ENCODE results near the gene ATXN2.

Gene ATXN2

DNA sequence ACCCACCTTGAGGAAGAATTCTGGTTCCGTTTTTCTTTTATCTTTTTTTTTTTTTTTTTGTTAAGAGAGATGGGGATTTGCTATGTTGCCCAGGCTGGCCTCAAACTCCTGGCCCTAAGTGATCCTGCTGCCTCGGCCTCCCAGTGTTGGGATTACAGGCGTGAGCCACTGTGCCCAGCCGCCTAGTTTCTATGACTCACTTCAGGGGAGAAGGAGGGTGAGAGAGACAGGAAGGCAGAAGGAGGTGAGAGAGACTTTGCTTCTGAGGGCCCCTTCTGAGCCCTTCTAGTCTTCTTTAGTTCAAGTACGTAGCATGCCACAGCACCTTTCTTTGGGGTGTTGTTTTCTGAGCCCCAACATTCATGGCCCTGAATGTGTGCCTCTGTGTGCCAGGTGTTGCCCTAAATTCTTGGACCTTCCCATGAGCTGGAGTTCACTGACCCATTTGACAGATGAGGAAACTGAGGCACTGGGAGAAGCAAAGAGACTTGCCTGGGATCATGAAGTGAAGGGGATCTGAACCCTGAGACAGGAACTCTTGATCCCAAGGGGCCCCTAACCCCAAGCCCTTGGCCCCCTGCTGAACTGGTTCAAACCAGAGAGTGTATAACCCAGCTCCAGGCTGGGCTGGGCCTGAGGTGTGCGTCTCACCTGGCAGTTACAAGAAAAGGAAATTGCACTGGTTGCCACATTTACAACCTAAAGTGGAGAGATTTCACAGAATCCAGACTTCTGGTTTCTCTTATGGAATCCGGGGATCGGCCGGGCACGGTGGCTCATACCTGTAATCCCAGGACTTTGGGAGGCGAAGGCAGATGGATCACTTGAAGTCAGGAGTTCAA lies 172.6 kb downstream of the ATXN2 start:
- FAIRE-seq (no peak), DNase-seq (ENCODE audit: extremely low spot score, insufficient read length, low read depth) (no peak)

DNA sequence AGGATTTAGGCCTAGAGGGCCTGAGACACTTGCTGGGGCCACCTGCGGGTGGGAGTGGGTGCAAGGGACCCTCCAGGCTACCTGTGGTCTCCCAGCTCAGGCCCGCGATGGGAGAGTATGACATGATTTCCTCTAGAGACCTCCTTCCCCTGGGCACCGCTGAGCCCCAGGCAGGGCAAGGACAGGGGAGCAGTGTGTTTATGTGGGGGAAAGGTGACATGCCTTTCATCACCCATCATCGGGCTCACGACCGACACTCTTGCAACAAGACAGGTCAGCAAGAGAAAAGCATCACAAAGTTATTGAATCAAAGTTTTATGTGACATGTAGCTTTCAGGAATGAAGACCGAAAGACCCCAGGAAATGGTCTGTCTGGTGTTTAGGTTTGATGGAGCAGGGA lies 173.5 kb downstream of the ATXN2 start:
- FAIRE-seq = no peak
- DNase-seq (ENCODE audit: extremely low spot score, insufficient read length, low read depth) = no peak

DNA sequence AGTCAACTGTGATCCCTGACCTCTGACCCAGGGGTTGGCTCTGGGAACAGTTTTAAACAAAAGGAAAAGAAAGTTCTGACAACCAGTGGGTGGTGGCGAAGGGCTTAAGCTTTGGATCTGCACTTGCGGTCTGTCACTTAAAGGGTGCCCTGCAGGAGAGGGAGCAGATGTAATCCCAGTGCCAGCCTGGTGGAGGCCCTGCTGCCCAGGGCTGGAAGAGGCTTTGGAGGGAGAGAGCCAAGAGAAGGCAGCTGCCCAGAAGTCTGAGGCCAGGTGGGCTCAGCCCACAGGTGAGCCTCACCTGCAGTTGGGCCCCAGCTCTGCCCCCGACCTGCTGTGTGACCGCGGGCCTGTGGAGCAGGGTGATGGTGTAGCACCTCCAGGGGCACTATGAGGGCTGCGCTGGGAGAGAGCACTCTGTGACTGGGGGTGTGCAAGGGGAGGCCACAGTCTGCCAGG lies 174.3 kb downstream of the ATXN2 start:
- DNase-seq (ENCODE audit: extremely low spot score, insufficient read length, low read depth) = no peak
- no peak for FAIRE-seq

DNA sequence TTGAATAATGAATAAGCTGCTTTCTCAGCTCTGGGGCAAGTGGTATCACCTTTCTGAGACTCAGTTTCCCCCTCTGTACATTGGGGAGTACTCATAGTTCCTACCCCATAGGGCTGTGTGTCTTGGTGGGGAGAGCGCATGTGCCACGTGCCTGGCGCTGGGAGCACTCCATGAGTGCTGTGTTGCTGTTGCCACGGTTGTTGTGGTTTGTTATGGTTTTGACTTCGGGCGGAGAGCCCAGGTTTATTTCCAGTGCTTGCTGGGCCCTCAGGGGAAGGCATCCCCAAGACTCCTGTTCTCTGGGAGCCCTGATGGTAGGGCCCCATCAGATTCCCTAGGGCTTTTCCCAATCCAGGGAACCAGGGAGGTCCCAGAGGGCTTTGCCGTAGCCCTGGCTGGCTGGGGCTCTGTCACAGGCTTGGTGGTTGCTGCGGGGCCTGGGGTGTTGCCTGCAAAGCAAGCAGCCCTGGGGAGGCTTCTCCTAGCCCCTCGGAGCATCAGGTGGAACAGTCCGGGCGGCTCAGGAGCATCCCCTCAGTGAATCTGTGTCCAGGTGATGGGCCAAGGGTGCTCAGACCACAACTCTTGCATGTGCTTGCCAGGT lies 174.8 kb downstream of the ATXN2 start:
- FAIRE-seq (no peak), DNase-seq (ENCODE audit: extremely low spot score, insufficient read length, low read depth) (no peak)

DNA sequence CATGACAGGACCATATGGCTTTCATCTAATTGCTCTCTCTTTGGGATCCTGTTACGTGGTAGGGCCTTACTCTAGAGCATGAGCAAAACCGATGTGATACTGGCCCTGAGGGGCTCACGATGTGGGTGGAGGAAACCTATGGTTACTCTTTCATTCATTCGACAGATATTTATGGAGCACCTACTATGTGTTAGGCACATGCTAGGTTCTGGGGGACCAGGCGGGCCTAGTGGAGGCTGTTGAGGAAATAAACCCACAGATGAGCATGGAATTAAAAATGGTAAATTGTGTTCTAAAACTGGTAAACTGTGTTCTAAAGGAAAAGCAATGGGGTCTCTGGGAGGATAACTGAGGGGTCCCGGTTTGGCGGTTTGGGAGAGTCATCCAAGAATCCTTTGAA lies 178.6 kb downstream of the ATXN2 start:
- FAIRE-seq = no peak
- no peak for DNase-seq (ENCODE audit: extremely low spot score, insufficient read length, low read depth)

DNA sequence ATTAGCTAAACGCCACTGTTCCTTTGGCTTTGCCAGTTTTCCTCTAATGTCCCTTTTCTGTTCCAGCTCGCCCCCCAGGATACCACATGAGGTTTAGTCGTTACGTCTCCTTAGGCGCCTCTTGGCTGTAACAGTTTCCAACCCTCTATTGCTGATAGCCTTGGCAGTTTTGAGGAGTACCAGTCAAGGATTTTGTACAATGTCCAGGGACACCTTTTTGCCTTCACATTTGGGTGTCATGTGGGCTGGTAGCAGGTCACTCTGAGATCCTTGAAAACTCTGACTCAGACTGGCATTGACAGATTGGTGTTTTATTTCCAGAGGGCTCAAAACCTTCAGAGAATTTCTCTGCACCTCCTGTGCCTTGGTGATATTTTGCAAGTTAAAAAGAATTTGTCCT lies 179.3 kb downstream of the ATXN2 start:
- no peak for DNase-seq (ENCODE audit: extremely low spot score, insufficient read length, low read depth)
- no peak for FAIRE-seq

DNA sequence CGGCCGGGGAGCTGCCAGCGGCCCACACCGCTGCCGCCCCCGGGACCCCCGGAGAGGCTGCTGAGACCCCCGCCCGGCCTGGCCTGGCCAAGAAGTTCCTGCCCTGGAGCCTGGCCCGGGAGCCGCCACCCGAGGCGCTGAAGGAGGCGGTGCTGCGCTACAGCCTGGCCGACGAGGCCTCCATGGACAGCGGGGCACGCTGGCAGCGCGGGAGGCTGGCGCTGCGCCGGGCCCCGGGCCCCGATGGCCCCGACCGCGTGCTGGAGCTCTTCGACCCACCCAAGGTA lies 180.6 kb downstream of the ATXN2 start:
- FAIRE-seq = no peak

DNA sequence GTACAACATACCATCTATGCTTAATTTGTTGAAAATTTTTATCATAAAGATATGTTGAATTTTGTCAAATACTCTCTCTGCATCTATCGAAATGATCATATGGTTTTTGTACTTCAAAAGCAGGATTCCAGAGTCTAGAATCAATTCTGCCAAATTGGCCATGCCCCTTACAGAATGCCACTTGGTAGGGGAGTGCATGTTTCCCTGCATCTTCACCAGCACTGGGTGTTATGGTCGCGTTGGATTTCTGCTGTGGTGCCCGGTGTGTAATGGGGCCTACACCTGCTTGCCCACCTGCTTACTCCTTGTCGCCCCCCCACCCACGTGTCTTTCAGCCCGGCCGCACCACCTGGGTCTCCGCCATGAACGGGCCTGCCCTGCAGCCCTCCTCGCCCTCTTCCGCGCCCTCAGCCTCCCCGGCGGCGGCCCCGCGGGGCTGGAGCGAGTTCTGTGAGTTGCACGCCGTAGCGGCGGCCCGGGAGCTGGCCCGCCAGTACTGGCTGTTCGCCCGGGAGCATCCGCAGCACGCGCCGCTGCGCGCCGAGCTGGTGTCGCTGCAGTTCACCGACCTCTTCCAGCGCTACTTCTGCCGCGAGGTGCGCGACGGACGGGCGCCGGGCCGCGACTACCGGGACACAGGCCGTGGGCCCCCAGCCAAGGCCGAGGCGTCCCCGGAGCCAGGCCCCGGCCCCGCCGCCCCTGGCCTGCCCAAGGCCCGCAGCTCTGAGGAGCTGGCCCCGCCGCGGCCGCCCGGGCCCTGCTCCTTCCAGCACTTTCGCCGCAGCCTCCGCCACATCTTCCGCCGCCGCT lies 181.1 kb downstream of the ATXN2 start:
- no peak for DNase-seq (ENCODE audit: extremely low spot score, insufficient read length, low read depth)
- no peak for FAIRE-seq

More for the DNA sequence above, 180.6 kb downstream of the ATXN2 start:
- no peak for DNase-seq (ENCODE audit: extremely low spot score, insufficient read length, low read depth)

DNA sequence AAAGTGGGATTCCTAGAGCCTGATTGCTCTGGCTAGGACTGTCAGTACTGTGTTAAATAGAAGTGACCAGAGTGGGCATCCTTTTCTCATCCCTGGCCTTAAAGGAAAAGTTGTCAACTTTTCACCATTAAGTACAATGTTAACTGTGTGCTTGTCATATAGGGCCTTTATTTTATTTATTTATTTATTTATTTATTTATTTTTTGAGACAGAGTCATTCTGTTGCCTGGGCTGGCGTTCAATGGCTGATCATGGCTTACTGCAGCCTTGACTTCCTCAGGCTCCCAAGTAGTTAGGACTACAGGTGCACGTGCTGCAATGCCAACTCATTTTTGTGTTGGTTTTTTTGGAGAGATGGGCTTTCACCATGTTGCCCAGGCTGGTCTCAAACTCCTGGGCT lies 181.8 kb downstream of the ATXN2 start:
- no peak for FAIRE-seq
- no peak for DNase-seq (ENCODE audit: extremely low spot score, insufficient read length, low read depth)

DNA sequence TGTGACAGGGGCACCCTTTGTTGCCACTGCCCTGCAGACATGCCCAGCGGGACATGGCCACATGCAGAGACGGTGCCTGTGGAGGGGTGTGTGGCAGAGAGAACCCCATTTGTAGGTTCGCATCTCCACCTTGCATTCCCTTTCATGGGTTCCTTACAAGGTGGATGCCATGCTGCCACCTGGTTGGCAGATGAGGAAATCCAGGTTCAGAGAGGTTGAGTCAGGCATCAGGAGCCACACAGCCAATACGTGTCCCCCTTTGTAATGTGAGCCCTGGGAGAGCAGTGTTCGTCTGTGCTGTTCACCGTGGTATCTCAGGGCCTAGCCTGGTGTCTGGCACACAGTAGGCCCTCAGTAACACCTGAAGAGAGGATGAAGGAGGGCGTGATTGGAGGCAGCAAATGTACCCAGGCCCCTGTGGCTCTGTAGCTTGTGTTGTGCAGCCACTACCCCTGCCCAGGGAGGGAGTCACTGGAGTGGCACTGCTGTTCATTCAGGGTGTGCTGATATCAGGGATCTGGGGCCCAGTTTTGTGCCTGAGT lies 184.3 kb downstream of the ATXN2 start:
- DNase-seq (ENCODE audit: extremely low spot score, insufficient read length, low read depth) (no peak), FAIRE-seq (no peak)

DNA sequence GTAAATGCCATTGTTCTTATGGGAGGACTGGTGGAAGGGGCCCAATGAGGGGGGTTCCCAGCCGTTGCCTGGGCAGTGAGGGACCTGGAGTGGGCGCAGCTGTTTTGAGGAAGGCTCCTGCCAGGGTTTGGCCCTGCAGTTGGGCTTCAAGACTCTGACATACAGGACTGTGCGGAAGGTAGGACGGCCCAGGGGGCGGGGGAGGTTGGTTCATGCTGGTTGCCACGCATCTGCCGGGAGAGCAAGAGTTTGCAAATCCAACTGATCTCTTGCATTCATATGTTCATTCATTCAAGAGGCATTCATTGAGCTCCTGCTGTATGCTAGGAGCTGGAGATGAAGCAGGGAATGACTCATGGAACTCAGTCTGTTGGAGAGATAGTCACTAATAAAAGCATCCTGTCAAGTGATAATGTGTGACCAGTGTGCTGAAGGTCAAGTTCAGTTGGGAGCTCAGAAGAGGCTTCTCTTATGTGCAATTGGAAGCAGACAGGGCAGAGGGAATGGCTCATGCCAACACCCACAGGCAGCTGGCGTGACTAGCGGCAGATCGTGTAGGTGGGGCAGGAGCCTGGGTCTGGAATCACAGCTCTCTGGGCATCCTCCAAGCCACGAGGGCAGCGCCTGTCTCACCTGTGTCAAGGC lies 185.6 kb downstream of the ATXN2 start:
- DNase-seq (ENCODE audit: extremely low spot score, insufficient read length, low read depth) (no peak), FAIRE-seq (no peak)

DNA sequence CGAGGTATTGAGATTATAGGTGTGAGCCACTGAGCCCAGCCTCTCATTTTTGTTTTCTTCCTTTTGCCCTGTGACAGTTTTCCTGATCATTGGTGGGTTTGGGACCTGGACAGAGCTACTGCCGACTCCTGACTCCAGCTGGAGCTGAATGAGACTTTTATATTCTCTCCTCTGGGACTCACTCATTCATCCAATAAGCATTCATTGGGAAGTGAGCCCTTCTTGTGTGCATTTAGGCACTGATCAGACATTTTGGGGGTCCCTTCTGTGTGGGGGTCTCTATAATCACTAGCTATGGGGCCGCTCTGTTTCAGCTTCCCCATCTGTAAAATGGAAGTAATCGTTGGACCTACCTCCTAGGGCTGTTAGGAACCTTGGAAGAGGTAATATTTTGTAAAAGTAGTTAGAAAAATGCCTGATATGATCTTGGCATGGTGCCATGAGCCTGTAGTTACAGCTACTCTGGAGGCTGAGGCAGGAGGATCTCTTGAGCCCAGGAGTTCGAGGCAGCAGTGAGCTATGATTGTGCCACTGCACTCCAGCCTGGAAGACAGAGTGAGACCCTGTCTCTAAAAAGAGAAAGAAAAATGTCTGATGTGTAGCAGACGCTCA lies 186.2 kb downstream of the ATXN2 start:
- FAIRE-seq (no peak), DNase-seq (ENCODE audit: extremely low spot score, insufficient read length, low read depth) (no peak)

DNA sequence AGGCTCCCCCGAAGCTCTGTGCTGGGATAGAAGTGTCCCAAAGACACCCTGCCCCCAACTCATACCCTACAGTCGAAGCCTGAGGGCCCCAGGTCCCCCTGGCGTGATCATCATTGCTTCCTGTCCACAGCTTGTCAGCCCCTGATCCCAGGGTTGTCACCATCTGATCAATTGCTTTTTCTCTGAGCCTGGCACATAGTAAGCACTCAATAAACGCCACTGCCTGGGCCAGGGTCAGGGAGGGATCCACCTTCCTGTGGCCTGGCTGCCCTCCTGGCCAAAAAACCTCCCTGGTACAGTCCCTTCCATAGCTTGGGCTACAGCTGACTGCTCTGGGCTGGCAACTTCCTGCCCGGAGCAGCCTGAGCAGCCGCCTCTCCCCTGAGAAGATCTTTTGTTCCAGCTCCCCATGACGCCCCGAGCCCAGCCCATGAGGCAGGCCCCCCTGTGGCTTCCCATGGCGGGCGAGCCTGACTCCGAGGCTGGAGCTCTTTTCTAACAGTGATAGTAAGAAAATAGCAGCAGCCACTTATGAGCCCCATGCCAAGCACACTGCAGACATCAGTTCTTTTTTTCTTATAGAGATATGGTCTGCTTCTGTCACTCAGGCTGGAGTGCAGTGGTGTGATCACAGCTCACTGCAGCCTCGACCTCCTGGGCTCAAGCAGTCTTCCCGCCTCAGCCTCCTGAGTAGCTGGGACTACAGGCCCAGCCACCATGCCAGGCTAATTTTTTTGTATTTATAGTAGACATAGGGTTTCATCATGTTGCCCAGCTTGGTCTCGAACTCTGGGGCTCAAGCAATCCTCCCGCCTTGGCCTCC lies 186.9 kb downstream of the ATXN2 start:
- DNase-seq (ENCODE audit: extremely low spot score, insufficient read length, low read depth) (no peak), FAIRE-seq (no peak)

DNA sequence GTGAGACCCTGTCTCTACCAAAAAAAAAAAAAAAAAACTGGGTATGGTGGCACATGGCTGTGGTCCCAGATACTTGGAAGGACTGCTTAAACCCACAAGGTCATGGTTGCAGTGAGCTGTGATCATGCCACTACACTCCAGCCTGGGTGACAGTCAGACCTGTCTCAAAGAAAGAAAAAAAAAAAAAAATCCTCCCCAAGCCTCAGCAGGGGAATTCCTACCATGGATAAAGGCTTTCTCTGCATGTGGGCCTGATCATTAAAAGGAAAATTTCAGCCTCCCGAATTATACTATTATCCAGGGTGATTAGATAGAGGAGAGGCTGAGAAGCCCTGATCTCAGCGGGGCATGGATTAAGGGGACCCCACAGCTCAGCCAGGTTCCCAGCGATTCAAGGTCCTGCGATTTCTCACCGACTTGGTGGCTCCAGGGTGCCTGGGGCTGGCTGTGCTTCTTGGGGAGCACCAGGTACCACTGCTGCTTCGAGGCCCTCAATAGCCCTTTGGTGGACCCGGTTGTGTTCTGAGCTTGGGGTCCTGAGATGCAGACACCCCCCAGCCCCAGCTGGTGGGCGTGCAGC lies 187.8 kb downstream of the ATXN2 start:
- DNase-seq (ENCODE audit: extremely low spot score, insufficient read length, low read depth) (no peak), FAIRE-seq (no peak)

DNA sequence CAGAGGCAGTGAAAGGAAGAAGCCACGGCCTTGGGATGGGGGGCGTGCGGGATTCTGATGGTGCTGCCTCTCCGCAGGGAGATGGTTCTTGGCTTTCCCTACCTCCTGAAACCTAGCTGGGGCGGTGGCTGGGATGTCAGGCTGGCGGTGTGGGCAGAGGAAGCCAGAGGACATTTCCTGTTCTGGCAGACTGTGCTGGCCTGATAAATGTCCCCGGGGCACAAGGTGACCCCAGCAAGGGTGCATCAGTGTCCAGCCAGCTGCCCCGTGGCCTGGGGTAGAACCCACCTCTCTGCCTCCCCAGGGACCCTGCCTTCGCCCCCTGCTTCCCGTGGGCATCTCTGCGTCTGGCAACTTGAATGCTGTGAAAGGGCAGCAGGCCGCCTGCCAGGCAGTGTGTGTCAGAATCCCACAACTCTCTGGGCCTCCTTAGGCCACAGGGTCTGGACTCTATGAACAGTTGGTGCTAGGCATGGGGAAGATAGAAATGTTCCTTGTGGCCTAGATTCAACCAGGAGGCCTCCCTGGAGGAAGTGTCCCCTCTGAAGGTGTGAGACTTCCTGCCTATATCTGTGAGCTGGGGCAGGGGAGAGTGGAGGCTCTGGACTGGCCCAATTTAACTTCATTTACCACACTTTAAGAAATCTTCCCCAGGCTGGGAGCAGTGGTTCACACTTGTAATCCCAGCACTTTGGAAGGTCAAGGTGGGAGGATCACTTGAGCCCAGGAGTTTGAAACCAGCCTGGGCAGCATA lies 188.5 kb downstream of the ATXN2 start:
- DNase-seq (ENCODE audit: extremely low spot score, insufficient read length, low read depth) = no peak
- FAIRE-seq = no peak

DNA sequence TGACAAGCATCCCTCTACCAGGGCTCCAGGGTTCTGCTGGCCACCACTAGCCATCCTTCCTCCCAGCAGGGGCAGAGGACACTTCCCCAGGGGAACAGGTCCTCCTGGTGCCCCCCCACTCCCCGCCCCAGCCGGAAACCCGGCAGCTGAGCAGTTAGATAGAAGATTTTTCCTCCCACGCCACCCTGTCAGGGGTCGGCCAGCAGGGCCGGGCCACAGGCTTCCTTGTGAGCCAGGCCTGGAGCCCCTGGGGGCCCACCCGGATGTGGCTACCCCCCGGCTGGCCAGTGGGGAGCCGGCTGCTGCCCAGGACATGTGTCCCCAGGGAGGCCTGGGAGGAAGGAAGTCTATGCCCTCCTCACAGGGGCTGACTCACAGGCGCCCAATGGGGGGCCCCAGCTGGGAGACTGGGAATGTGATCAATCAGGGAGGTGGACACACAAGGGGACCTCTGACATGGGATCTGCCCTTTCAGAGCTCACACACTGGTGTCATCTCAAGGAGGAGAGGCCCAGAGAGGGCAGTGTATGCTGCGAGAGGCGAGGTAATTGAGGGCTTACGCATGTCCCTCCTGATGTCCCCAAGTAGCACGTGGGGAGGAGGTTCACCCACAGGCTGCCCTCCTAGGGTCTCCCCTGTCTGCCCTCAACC lies 189.2 kb downstream of the ATXN2 start:
- DNase-seq (ENCODE audit: extremely low spot score, insufficient read length, low read depth) = no peak
- no peak for FAIRE-seq

DNA sequence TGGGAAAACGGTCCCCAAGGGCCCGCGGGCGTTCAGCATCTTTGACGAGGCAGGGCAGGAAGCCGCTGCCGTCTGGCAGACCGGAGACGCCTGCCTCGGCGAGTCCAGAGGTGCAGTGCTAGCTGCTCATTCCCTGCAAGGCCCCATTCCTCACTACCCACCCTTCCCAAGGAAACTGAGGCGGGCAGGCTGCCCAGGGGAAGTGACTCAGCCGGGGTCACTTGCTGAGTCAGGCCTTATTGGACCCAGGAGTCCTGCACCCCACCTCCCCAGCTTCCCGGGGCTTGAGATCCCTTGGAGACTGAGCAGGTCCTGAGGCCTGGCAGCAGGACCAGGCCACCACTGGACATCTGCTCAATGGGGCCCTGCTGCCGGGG lies 189.7 kb downstream of the ATXN2 start:
- FAIRE-seq (peak; percentile 5), DNase-seq (ENCODE audit: extremely low spot score, insufficient read length, low read depth) (no peak)
